ENCODE results near the gene LIN7C. TPM values are rescaled to one million over a fixed set of nuclear protein-coding genes. Genes with fewer than 3 reads are reported as not detected.

Gene LIN7C
- polyA plus RNA-seq, 3 donors = 7.3 to 24.0 (median 18.9) TPM

DNA sequence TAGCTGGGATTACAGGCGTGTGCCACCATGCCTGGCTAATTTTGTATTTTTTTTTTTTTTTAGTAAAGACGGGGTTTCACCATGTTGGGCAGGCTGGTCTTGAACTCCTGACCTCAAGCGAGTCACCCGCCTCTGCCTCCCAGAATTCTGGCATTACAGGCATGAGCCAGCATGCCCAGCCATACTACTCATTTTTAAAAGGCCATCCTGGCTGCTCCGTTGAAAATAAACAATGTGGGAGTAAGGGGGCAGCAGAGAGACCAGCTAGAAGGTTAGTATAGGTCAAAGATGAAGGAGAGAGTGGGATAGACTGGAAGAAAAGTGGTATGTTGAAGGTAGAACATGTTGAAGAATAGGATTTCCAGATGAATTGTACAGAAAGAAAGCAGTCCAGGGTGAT is 17.6 kb upstream of the LIN7C start:
- Mint-ChIP-seq H3K4me3 (no peak overlapping the region), H3K27ac (no peak overlapping the region), H3K9me3 (no peaks in the 10 kb centered on the region), H3K4me1 (no peaks in the 10 kb centered on the region), H3K36me3 (no peaks in the 10 kb centered on the region), H3K27me3 (ENCODE audit: low read depth in 3 of 3) (peaks cover 0 to 2% (median 0%) of the 10 kb centered on the region in 3 donors)
- no peak for DNase-seq
- Histone ChIP-seq H3K9me3 (replicated peaks in 1 of 2; ENCODE audit: control insufficient read depth in 1 of 2, insufficient read depth in 1 of 2, low read length in 2 of 2) (no peaks in the 10 kb centered on the region), H3K4me2 (replicated peaks; ENCODE audit: extremely low read depth, low read length, poor library complexity, severe bottlenecking) (no peak overlapping the region), H3K4me1 (ENCODE audit: control insufficient read depth in 1 of 2, insufficient read depth in 2 of 2, low read length in 2 of 2) (no peaks in the 10 kb centered on the region), H3K79me2 (ENCODE audit: insufficient read depth, low read length) (no peaks in the 10 kb centered on the region), H3K4me3 (replicated peaks in 1 of 3; ENCODE audit: low read depth in 2 of 3, low read length in 3 of 3) (no peak overlapping the region), H2AFZ (ENCODE audit: insufficient read depth, low read depth, low read length, poor library complexity, severe bottlenecking) (no peak overlapping the region), H4K20me1 (ENCODE audit: insufficient read depth, low read length) (no peaks in the 10 kb centered on the region), H3K36me3 (replicated peaks in 1 of 2; ENCODE audit: control insufficient read depth in 1 of 2, insufficient read depth in 2 of 2, low read length in 2 of 2) (no peaks in the 10 kb centered on the region), H3K27ac (ENCODE audit: low read depth in 1 of 2, low read length in 2 of 2) (no peak overlapping the region), H3K27me3 (ENCODE audit: control insufficient read depth in 2 of 2, insufficient read depth in 2 of 2, low read length in 2 of 2) (no peaks in the 10 kb centered on the region), H3K9ac (ENCODE audit: insufficient read depth, low read length, poor library complexity, severe bottlenecking) (no peak overlapping the region)
- WGBS (ENCODE audit: insufficient coverage) = no CpG with 5 or more reads among the region's 5 CpGs
- TF ChIP-seq, protein P1, sequence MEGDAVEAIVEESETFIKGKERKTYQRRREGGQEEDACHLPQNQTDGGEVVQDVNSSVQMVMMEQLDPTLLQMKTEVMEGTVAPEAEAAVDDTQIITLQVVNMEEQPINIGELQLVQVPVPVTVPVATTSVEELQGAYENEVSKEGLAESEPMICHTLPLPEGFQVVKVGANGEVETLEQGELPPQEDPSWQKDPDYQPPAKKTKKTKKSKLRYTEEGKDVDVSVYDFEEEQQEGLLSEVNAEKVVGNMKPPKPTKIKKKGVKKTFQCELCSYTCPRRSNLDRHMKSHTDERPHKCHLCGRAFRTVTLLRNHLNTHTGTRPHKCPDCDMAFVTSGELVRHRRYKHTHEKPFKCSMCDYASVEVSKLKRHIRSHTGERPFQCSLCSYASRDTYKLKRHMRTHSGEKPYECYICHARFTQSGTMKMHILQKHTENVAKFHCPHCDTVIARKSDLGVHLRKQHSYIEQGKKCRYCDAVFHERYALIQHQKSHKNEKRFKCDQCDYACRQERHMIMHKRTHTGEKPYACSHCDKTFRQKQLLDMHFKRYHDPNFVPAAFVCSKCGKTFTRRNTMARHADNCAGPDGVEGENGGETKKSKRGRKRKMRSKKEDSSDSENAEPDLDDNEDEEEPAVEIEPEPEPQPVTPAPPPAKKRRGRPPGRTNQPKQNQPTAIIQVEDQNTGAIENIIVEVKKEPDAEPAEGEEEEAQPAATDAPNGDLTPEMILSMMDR (IDR thresholded peaks at IDR 0.05) = no peak
- intact Hi-C loops (cut with micrococcal nuclease) = no loop called here

DNA sequence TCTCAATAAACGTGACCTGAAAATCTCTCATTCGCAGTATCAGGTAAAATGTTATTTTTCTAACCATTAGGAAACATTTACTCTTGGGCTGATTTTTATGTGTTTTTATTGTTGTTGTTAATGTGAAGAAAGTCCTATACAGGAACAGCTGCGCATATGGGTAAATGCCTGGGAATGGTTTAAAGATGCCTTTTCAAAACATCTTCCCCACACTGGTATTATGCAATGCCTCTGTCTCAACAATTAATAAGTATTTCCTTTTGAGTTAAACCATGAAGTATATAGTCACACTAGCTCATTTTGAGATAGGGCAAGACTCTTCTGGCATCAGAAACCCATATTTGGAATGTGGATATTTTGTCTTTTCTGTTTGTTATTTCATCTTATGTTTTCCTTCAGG is 13.7 kb upstream of the LIN7C start:
- Histone ChIP-seq H4K20me1 (ENCODE audit: insufficient read depth, low read length) (no peaks in the 10 kb centered on the region), H2AFZ (ENCODE audit: insufficient read depth, low read depth, low read length, poor library complexity, severe bottlenecking) (no peak overlapping the region), H3K9ac (ENCODE audit: insufficient read depth, low read length, poor library complexity, severe bottlenecking) (no peak overlapping the region), H3K79me2 (ENCODE audit: insufficient read depth, low read length) (no peaks in the 10 kb centered on the region), H3K9me3 (replicated peaks in 1 of 2; ENCODE audit: control insufficient read depth in 1 of 2, insufficient read depth in 1 of 2, low read length in 2 of 2) (no peaks in the 10 kb centered on the region), H3K4me2 (replicated peaks; ENCODE audit: extremely low read depth, low read length, poor library complexity, severe bottlenecking) (no peak overlapping the region), H3K36me3 (replicated peaks in 1 of 2; ENCODE audit: control insufficient read depth in 1 of 2, insufficient read depth in 2 of 2, low read length in 2 of 2) (no peaks in the 10 kb centered on the region), H3K4me3 (replicated peaks in 1 of 3; ENCODE audit: low read depth in 2 of 3, low read length in 3 of 3) (no peak overlapping the region), H3K27ac (ENCODE audit: low read depth in 1 of 2, low read length in 2 of 2) (no peak overlapping the region), H3K27me3 (ENCODE audit: control insufficient read depth in 2 of 2, insufficient read depth in 2 of 2, low read length in 2 of 2) (no peaks in the 10 kb centered on the region), H3K4me1 (ENCODE audit: control insufficient read depth in 1 of 2, insufficient read depth in 2 of 2, low read length in 2 of 2) (no peaks in the 10 kb centered on the region)
- peaks cover 0 to 4% (median 1%) of the 10 kb centered on the region in 7 donors for H3K9me3 Mint-ChIP-seq
- H3K36me3 Mint-ChIP-seq = no peaks in the 10 kb centered on the region
- no peaks in the 10 kb centered on the region for H3K4me1 Mint-ChIP-seq
- TF ChIP-seq, protein P1 (IDR thresholded peaks at IDR 0.05) = no peak
- WGBS (ENCODE audit: insufficient coverage) = no CpG with 5 or more reads among the region's 3 CpGs
- intact Hi-C loops (cut with micrococcal nuclease) = no loop called here
- no peak overlapping the region for H3K27ac Mint-ChIP-seq
- no peak for DNase-seq
- no peak overlapping the region for H3K4me3 Mint-ChIP-seq
- peaks cover 0 to 4% (median 0%) of the 10 kb centered on the region in 3 donors for H3K27me3 Mint-ChIP-seq (ENCODE audit: low read depth in 3 of 3)
